Endothelial cell of umbilical vein (primary cell): ENCODE data around the gene TSPAN33.

Experiments used
- GATA2 ChIP-seq: IDR thresholded peaks from 2 replicates; pipeline ENCODE4 v1.7.0; 2011; ENCODE audit warnings: low read depth, mild to moderate bottlenecking, moderate library complexity, mixed read lengths, low read length; ENCODE audit not compliant: insufficient read length, insufficient read depth
- POLR2A ChIP-seq: IDR thresholded peaks from 2 replicates; pipeline ENCODE4 v1.6.1; 2012; ENCODE audit warnings: low read depth, mild to moderate bottlenecking, control low read depth, low read length
- POLR2AphosphoS5 ChIP-seq: IDR thresholded peaks from 2 replicates; pipeline ENCODE4 v1.6.1; 2012; ENCODE audit warnings: low read depth, mild to moderate bottlenecking, control low read depth, low read length, moderate library complexity; ENCODE audit not compliant: insufficient read depth
- TF ChIP-seq, protein P1 (sequence below), 2 donors: IDR thresholded peaks; 1 replicate in 1 of 2; 2 replicates in 1 of 2; pipeline ENCODE4 v1.5.1; 2011; ENCODE audit warnings: low read length in 2 of 2, mild to moderate bottlenecking in 2 of 2, moderate library complexity in 2 of 2, control low read depth in 1 of 2, inconsistent platforms in 1 of 2, low read depth in 1 of 2; ENCODE audit not compliant: insufficient read depth in 1 of 2; ENCODE audit errors: extremely low read depth in 1 of 2

GRCh38 chr7:129163875-129164544, 19.5 kb downstream of the TSPAN33 start:
- TF ChIP-seq, protein P1, sequence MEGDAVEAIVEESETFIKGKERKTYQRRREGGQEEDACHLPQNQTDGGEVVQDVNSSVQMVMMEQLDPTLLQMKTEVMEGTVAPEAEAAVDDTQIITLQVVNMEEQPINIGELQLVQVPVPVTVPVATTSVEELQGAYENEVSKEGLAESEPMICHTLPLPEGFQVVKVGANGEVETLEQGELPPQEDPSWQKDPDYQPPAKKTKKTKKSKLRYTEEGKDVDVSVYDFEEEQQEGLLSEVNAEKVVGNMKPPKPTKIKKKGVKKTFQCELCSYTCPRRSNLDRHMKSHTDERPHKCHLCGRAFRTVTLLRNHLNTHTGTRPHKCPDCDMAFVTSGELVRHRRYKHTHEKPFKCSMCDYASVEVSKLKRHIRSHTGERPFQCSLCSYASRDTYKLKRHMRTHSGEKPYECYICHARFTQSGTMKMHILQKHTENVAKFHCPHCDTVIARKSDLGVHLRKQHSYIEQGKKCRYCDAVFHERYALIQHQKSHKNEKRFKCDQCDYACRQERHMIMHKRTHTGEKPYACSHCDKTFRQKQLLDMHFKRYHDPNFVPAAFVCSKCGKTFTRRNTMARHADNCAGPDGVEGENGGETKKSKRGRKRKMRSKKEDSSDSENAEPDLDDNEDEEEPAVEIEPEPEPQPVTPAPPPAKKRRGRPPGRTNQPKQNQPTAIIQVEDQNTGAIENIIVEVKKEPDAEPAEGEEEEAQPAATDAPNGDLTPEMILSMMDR (IDR thresholded peaks at IDR 0.05; ENCODE audit: extremely low read depth in 1 of 2, insufficient read depth in 1 of 2, low read depth in 1 of 2, low read length in 2 of 2) = peak; percentile 56 to 61
- TF ChIP-seq POLR2AphosphoS5 = no peak
- no peak for TF ChIP-seq POLR2A
- no peak for TF ChIP-seq GATA2
